ENCODE data around the gene CACNA1S. TPM values are rescaled to one million over a fixed set of nuclear protein-coding genes. Genes with fewer than 3 reads are reported as not detected.

Gene CACNA1S
- total RNA-seq, 1 experiment from 2014 or later = not detected

DNA sequence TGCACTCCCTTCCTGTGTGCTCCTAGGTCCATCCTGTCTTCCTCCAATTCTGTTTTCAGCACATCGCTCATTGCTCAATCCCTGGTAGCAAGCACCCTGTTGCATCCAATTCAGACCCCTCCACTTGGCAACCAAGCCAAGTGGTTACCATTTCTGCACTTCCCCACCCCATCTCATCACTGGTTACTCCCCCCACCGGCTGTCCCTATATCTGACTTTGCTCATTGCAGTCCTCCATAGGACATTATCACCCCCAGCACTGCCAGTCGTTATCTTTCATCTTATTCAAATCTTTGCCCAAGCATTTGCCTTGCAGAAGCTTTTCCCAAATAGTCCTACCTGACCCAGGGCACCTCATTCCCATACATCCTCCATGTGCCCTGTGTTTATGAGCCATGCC, 44.1 kb upstream of the CACNA1S start:
- no peaks in the 10 kb centered on the region for H3K23me2 ChIP-seq (ENCODE audit: insufficient read length, low read depth, low read length, poor library complexity, severe bottlenecking)
- peaks cover 4% of the 10 kb centered on the region; the same call in 1 of the 2 replicates for H3K4me1 ChIP-seq (ENCODE audit: insufficient read depth, low read length)
- no peak overlapping the region for H2BK20ac ChIP-seq (ENCODE audit: low read depth, low read length, poor library complexity, severe bottlenecking)
- DNase-seq = no peak
- no peak overlapping the region for H3K14ac ChIP-seq (ENCODE audit: insufficient read depth, low read length)
- no peak overlapping the region for H3K27ac Mint-ChIP-seq
- no peak overlapping the region for H2BK15ac ChIP-seq (ENCODE audit: low read depth, low read length)
- no peak overlapping the region for H4K5ac ChIP-seq (ENCODE audit: insufficient read length, low read depth, low read length)
- H3K4me3 Mint-ChIP-seq = no peak overlapping the region
- H2BK12ac ChIP-seq (ENCODE audit: insufficient read length, low read depth, low read length) = no peak overlapping the region
- H4K8ac ChIP-seq (replicated peaks; ENCODE audit: insufficient read length, low read depth, low read length) = no peak overlapping the region
- H3K4me1 Mint-ChIP-seq = peaks cover 20 to 23% of the 10 kb centered on the region in 2 experiments
- no peak overlapping the region for H2BK5ac ChIP-seq (ENCODE audit: insufficient read length, low read length)
- peaks cover 8 to 18% (median 9%) of the 10 kb centered on the region in 3 experiments; a peak in 5 of 7 replicates for H3K36me3 Mint-ChIP-seq (ENCODE audit: insufficient read depth in 1 of 3, low read depth in 3 of 3)
- H3K27me3 ChIP-seq (ENCODE audit: insufficient read depth, low read length) = no peaks in the 10 kb centered on the region
- H3K18ac ChIP-seq (ENCODE audit: insufficient read length, low read depth, low read length) = no peak overlapping the region
- H3K4me2 ChIP-seq (ENCODE audit: insufficient read depth, insufficient read length, low read length) = no peak overlapping the region
- no peak overlapping the region for H3K23ac ChIP-seq (ENCODE audit: insufficient read length, low read depth, low read length)
- no peaks in the 10 kb centered on the region for H3K79me2 ChIP-seq (ENCODE audit: insufficient read depth, low read length)
- H2AK5ac ChIP-seq (ENCODE audit: insufficient read length, low read length) = no peak overlapping the region
- H3K9ac ChIP-seq (ENCODE audit: extremely low read depth, insufficient read length, low read length) = no peak overlapping the region
- no peak overlapping the region for H4K91ac ChIP-seq (ENCODE audit: insufficient read length, low read depth, low read length)
- H2AFZ ChIP-seq (ENCODE audit: low read length) = no peak overlapping the region
- H3K9me3 ChIP-seq (ENCODE audit: control insufficient read depth, low read depth, low read length) = no peaks in the 10 kb centered on the region
- WGBS (ENCODE audit: extremely low coverage, insufficient read length, low lambda C conversion rate) = no CpG with 5 or more reads among the region's 3 CpGs
- no peak for TF ChIP-seq CTCF (conservative IDR thresholded peaks at IDR 0.05)
- H4K20me1 ChIP-seq (ENCODE audit: control insufficient read depth, insufficient read depth, insufficient read length) = peaks cover 2% of the 10 kb centered on the region
- H3K9me3 Mint-ChIP-seq = no peaks in the 10 kb centered on the region
- peaks cover 5% of the 10 kb centered on the region; the same call in 1 of the 2 replicates for H3K27me3 Mint-ChIP-seq (ENCODE audit: low read depth)
- H3K4ac ChIP-seq (ENCODE audit: low read depth, low read length) = no peak overlapping the region
- no peak overlapping the region for H2BK120ac ChIP-seq (ENCODE audit: low read depth, low read length, poor library complexity, severe bottlenecking)
- no peak overlapping the region for H3T11ph ChIP-seq (ENCODE audit: low read length)
- no peak overlapping the region for H3K27ac ChIP-seq (ENCODE audit: insufficient read length, low read depth, low read length)
- no peaks in the 10 kb centered on the region for H3K79me1 ChIP-seq (ENCODE audit: insufficient read depth, low read depth, low read length, poor library complexity, severe bottlenecking)
- H3K56ac ChIP-seq (ENCODE audit: insufficient read length, low read depth, low read length) = no peak overlapping the region

Data from H9 (cell line).